Stromal cell of bone marrow (primary cell): ENCODE data around the gene FSTL4.

ENCODE experiments used
- DNase-seq: peaks from one replicate; pipeline ENCODE4 v3.0.0-alpha.2; 2012; ENCODE audit warnings: low read depth

Gene FSTL4

DNA sequence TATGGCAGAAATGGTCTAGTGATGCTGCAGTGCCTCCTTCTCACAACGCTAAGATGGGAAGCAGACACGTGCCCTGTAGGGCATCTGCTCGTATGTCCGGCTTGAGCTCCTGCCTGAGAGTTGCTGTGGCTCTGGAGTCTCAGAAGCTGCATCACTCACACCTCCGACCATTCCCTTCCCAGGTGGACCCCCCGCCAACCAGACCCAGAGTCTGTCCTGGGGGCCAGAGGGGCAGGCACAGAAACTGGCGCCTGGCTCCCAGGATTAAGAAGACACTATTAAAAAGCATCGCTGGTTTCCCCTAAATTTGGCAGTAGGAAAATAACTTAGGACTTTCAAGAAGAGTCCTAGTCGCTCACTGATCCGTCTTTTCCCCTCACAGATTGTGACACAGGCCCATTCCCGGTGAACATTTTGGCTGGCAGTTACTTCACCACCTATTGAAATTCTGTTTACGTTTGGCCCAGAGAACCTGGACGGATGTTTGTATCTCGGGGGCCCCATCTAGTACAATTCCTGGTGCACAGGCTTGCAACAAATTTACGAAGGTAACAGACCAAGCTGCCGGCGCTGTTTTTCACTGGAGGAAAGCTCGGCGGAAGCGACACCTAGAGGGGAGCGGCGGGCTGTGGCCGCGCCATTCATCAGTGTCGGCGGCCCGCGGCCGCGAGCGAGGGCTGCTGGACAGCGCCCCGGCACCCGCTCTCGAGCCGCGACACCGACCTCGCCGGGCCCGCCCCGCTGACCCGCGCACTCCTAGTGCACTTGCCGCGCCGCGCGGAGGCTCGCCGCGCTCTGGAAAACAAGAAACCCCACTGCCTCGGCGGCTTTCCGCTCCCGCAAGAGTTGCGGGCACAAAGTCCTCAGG is 1.6 kb downstream of the FSTL4 start:
- peak; percentile 9 for DNase-seq

DNA sequence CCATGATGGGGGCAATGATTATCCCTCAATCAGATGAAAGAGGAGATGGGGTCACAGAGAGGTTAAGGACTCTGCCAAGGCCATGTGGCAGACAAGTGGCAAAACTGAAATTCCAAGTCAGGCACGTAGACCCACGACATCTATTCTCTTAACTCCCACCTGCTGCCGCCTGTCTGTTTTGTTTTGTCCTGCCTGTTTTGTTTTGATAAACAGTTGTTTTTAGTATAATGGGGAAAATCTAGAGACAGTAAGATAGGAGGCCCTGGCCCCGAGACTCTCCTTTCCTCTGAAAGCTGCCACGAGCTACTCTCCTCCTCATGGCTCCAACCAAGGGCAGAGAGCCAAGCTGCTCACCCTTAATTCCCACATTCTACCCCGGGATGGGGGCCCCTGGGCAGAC is 4.9 kb downstream of the FSTL4 start:
- no peak for DNase-seq

DNA sequence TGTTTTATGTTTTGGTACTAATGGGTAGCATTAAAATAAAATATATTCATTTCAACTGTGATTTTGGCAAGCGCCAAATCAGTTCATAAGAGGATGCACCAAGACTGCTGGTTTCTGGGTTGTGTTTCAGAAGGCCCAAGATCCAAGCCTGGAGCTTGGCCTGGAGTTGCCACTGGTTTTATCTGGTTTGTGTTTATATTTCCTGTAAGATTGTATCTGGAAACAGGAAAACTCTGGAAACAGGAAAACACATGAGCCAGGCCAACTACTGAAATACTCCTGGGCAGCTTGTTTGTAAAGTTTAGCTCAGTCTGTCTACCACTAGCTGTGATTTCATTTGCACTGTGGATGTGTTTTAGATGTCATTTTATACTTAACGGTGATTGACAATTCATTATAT is 5.5 kb downstream of the FSTL4 start:
- DNase-seq, result no peak

DNA sequence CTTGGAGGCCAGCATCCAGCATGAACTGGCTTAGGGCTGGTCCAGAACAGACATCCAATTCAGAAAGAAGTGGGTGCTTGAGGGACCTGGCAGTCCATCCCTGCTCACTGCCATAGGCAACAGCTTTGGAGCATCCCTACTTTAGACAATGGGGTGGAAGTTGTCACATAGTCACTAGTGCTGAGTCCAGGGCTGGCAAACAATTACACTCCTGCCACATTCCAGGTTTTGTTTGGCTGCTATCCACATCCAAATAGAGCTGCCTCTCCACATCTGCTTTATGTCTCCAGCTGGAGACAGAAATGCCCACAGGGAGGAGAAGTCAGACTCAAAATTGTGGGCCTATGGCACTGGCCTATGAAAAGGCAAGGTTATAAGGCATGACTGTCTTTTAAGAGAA is 7.0 kb downstream of the FSTL4 start:
- DNase-seq, result no peak

DNA sequence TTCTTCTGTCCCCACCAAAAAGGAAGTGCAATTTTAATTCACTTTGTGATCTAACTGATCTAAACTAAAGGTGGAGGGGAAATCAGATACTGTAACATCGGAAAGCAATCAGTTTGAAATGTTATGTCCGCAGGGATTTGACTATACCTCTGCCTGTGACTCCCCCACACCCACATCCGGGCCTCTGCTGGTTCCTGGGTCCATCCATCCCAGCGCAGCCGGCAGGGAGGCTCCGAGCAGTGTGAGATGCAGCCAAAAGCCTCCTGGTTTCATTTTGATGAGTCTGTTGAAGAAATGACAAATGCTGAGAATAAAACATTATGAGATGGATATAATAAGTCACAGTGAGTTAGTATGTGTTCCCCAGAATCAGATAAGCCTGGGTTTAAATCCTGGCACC is 8.6 kb downstream of the FSTL4 start:
- DNase-seq, result no peak

DNA sequence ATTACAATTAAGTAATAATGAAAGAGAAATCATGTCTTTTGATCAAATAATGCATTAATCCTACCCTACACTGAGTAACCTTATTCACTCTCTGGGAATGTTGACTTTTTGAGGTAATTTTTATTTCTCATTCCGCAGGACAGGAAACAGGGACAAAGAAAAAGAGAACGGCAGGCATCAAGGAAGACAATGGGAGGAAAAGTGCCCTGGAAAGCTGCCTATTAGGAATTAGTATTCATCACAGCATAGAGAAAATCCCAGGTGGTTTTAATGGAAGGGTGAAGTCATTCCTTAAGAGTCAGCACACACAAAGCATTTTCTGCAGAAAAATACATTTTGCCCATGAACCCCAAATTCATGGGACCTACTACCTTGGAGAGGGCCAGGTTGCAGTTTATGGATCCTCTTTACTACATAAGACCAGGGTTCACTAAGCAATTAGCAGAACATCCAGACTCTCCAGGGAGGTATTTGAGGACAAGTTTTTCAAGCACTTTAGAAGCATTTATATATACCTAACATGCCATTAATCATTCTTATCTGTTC is 9.4 kb downstream of the FSTL4 start:
- no peak for DNase-seq

DNA sequence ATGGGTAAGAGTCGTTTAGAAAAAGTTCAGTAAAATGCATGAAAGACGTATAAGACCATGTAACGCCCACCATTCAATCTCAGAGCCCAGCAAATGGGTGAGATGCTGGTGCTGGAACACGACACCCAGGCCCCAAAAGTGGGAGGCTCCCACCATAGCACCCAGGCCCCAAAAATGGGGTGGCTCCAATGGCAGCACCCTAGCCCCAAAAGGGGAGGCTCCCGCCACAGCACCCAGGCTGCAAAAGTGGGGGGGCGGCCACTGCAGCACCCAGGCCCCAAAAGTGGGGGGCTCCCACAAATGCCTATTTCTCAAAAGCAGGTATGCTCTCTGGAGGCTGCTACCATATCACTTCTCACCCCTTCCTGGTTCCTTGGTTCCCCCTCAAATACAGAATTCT is 12.7 kb downstream of the FSTL4 start:
- no peak for DNase-seq

DNA sequence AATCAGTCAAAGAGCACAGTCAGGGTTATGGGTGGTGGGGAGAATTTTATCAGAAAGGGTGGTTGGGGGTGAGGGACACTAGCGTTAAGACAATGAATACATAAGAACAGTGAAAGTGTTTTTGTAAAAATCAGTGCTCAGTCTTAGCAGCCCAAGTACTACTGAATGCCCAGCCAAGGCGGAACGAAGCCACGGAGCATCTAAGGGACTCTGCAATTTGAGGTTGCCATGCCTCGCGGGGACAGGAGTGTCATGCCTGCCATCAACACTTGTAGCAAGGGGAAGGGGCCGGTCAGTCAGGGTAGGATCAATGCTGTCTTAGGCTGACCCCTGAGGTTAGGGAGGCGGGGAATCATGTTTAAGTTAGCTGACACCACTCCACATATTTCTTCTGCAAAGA is 13.3 kb downstream of the FSTL4 start:
- no peak for DNase-seq

DNA sequence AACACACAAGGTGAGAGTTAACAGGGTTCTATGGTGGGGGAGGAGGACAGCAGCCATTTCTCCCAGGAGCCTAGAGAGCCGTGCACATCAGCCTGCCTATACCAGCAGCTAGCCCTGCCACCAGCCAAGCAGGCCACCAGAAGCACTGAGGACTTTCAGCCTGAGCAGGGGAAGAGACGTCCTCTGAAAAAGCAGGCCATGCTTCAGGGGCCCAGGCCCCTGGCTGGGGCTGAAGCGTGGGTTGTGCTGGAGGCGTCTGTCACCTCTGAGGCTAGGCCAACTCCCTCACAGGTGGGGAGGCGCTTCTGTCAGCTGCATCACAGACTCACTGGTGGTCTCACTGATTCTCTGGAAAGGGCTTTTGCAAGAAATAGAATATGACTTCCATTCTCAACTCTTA is 16.3 kb downstream of the FSTL4 start:
- DNase-seq, result no peak

DNA sequence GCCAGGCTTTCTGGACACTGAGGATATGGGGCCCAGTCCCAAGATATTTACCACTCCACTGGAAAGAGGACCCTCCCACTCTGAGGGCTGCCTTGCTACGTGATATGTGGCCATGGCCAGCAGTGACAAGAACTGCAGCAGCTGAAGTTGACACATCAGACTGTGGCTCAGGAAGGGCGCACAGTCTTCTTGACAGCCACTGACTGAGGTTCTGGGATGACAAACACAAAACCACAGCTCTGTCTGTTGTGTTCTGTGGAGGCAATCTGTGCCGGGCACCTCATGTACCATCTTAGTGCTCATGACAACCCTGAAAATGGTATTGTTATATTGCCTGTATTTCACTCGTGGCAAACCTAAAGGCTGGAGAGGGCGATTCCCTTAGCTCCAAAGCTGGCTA is 16.9 kb downstream of the FSTL4 start:
- no peak for DNase-seq

DNA sequence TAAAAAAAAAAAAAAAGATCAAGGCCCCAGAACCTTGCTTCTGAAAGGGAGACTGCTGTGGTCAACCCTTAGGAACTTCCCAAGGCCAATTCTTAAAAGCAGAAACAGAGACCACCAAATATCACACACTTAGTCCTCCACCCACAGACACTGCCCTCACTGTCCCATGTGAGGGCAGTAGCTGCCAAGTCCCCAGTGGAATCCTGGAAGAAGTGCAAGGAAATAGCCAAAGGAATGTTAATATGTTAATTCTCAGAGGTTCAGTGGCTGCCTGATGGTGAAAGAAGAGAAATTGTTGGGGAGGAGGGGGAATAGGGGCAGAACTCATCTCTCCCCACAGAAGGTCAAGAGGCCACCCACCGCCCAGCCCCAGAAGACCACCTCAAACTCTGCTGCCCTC is 23.1 kb downstream of the FSTL4 start:
- no peak for DNase-seq

DNA sequence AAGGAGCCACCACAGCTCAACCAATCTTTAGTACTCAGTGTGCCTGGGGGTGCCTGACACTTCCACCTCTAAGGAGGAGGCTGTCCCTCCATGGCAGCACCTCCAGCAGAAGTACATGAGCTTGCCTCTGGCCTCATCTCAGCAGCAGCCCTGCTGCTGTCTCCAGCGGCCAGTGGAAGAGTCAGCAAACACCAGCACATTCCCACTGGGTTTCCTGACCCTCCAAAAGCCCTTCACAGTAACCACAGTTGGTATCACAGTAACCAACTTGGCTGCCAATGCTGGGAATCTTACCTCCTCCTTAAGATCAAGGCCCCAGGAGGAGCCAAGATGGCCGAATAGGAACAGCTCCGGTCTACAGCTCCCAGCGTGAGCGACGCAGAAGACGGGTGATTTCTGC is 29.4 kb downstream of the FSTL4 start:
- no peak for DNase-seq

DNA sequence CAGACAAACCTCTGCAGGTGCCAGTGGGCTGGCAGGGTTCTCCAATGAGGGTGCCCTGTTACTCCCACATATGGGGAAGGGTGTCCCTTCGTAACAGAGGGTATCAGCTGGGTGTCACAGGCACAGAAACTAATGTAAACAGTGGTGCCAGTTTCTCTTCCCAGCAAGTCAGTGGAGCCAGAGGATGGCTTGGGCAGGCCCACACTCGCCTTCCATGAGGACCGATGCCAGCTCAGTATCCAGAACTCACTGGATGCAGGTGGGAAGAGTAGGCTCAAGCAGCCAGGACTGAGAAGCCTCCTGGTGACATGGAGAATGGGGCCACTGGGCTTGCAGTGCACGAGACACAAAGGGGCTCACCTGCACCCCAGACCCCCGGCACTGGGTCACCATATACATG is 30.4 kb downstream of the FSTL4 start:
- no peak for DNase-seq

DNA sequence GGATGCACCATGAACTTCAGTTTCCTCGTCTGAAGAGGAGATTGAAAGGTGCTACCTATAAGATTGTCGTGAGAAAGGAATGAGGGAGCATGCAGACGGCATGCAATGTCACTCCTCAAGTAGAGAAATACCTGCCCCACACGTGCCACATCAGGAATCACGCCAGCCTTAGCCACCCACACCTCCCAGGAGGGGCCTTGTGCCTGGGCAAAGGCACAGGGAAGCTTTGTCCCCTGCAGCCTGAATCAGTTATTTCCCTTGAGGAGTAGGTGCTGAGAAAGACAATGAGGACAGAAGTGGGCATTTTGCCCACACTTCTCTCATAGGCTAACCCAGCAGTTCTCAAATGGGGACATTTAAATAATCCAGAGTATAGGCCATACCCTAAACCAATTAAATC is 31.0 kb downstream of the FSTL4 start:
- DNase-seq, result no peak

DNA sequence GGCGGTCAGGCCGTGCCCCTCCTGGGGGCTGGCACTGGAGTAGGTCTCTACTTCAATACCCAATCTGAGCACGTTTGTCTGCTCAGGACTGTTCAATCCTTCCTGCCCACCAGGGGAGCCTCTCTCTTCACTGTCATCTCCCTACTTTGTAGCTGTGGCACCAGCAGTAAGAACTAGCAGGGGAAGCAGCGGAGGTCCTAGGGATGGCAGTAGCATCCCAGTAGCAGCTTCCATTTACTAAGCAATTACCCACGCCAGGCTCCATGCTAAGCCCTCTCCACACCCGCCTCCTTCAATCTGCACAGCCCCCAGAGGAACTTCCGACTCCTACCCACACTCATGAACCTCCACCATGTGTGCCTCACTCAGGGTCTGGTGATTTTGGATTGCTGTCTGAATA is 31.7 kb downstream of the FSTL4 start:
- DNase-seq, result no peak

DNA sequence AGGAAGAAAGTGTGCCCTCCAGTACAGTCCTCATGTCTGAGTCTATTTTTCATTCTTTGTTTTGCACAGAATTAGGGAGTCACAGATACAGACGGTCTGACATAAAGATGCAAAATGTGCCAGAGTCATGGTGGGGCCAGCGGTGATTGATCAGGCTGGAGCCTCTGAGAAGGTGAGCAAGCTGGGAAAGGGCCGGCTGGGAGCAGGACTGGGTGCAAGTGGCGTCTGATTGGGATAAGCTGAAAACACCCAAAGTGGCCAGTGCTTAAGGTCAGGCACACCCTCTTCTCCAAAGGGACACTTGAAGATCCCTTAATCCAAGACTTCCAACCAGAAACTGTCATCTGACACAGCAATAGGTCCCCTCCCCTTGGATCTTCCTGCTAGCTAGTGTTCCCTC is 32.6 kb downstream of the FSTL4 start:
- DNase-seq, result no peak

DNA sequence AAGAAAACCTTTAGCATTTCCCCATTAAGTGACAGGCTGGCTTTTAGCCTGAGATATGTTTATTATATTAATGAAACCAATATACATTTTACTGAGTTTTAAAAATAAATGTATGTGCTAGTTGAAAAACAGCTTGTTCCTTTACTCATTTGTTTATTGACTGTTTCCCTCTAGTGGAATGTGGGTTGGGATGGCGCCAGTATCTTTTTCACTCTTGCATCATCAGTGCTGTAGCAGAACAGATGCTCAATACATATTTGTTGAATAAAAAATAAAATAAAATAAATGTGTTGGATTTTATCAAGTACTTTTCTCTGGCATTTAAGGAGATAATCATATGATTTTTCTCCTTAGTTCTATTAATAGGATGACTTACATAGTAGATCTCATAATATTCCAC is 43.0 kb downstream of the FSTL4 start:
- no peak for DNase-seq

DNA sequence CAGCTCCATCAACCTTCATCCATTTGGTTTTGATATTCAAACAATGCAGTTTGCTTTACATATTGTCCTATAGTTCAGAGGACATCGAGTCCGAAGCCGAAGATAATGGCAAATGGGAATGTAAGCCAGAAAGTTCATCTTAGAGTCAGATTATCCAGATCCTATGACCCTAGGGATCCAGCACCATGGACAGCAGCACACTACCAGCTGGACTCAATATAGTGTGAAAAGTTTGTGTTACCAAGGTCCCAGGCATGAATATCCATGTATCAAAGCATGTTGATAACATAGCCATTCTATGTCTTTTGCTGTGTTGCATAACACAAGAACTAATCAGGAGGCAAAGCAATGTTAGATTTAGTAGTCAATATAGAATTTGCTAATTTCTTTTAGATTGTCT is 46.3 kb downstream of the FSTL4 start:
- DNase-seq, result no peak

DNA sequence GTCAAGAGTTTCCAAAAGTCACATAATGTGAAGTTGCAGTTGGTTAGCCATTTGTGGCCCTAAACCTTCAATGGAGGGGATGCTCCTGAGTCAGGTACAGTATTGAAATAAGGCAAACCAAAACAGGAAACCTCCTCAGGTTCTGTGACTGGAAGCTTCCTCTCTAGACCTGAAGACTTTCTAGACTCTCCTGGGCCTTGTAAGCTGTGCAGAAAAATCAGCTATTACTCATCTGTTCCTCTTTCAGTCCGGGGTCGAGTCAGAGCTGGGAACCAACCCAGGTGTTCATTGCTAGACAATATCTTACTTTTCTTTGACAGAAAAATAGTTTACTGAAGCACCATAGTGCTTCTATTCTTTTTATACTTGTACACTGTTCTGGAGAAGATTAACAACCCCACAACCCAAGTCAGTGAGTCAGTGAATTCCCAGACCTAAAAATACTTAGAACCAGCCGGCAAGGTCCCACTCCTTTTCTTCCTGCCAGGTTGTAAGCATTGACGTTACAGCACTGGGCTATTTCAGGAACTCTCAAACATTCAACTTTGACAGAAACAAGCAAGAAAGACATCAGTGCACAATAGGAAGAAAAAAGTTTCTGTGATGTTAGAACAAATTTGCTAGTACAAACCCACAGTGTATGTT is 47.3 kb downstream of the FSTL4 start:
- no peak for DNase-seq

DNA sequence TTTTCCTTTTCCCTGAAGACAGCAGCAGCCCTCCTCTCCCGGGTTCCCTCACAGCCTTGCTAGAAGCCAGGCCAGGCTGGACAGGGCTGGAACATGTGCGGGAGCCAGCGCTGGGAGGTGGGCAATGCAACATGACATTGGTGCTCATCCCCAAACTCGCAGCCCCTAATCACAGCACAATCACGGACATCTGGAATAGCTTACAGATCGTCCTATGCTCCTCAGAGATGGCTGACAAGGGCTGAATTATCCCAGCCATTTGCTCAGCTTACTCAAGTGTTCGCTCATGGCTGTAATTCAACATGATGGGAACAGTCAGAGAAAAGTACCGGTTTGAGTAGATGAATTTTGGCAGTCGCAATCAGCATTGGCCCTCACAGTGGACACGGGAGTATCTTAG is 49.8 kb downstream of the FSTL4 start:
- DNase-seq, result no peak

DNA sequence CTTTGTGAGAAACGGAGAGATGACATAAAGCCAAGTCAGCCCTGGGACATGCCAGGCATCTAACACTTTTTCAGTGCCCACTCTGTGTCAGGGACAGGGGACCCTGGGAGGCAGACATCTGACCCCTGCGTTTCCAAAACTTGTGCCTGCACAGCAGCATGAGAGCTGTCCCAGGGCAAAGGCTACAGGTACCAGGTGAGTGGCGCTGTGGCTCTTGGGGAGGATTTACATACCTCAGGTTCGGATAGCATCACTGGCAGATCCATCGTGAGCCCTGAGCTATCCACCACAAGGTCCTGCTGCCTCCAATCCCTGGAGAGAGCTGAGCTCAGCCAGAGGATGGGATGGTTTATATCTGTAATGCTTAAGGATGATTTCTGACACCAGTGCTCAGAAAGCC is 52.4 kb downstream of the FSTL4 start:
- no peak for DNase-seq

DNA sequence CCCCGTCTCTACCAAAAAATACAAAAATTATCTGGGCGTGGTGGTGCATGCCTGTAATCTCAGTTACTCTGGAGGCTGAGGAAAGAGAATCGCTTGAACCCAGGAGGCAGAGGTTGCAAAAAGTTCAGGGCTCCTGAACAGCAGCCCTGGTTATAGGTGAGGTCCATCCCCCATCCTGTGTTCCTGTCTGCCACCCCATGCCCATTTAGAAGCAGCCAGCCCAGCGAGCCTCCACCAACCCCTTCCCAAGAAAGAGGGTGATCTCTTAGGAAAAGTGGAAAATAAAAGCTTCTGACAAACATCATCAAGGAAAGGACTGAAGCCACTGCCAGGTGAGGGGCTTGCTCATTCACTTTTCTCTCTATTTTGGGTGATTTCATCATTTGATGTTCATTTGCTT is 55.8 kb downstream of the FSTL4 start:
- DNase-seq, result no peak

DNA sequence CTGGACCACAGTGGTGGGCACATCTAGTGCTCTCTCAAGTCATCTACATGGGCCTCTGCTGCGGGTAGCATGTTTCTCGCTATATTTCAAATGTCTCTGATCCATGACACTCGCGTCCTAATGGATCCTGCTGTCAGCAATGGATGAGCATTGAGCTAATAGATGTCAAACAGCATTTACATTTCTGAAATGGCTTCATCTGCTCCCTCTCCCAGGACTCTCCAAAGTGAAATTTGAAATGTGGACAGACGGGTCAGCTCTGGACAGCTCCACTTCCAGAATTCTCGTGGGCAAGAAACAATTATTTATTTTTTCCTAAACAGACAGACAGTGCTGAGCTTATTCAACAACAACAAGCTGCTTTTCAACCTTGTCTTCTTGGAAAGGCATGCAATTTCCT is 58.1 kb downstream of the FSTL4 start:
- no peak for DNase-seq
